Activated CD8-positive, alpha-beta T cell treated with anti-CD3 and anti-CD28 coated beads for 36 hours (primary cell): Measurements from ENCODE around the gene MICB. TPM values are rescaled to one million over a fixed set of nuclear protein-coding genes. Genes with fewer than 3 reads are reported as not detected.

Source experiments
- ATAC-seq: fragments of 200-7000 bp; cut with Tn5 transposase; one replicate; pipeline ENCODE4 v1.10.0; 2021; ENCODE audit warnings: mild to moderate bottlenecking, moderate library complexity
- CTCF ChIA-PET: fragments of 350-600 bp; sonication (Branson Sonifier 250); formaldehyde crosslinking; loops from one replicate; lab custom pipeline; 2021; ENCODE audit warnings: antibody characterized with exemption; lab: Charles Lee
- POLR2A ChIA-PET: fragments of 350-600 bp; sonication (Branson Sonifier 250); formaldehyde crosslinking; loops from one replicate; lab custom pipeline; 2021; ENCODE audit warnings: antibody characterized with exemption; lab: Charles Lee
- DNase-seq: peaks from one replicate; pipeline ENCODE4 v3.0.0-alpha.2; 2020
- H3K27ac Mint-ChIP-seq: one replicate; pipeline ENCODE4 v1.8.0; 2021; ENCODE audit warnings: mild to moderate bottlenecking, mixed read lengths
- H3K27me3 Mint-ChIP-seq: one replicate; pipeline ENCODE4 v1.8.0; 2021; ENCODE audit warnings: mixed read lengths
- H3K36me3 Mint-ChIP-seq: one replicate; pipeline ENCODE4 v1.8.0; 2021; ENCODE audit warnings: low read depth, mixed read lengths
- H3K4me1 Mint-ChIP-seq: one replicate; pipeline ENCODE4 v1.8.0; 2021; ENCODE audit warnings: low read depth, mixed read lengths
- H3K4me3 Mint-ChIP-seq: one replicate; pipeline ENCODE4 v1.8.0; 2021; ENCODE audit warnings: mild to moderate bottlenecking, moderate library complexity, mixed read lengths
- H3K9me3 Mint-ChIP-seq: one replicate; pipeline ENCODE4 v1.8.0; 2021; ENCODE audit warnings: mixed read lengths
- CTCF ChIP-seq: fragments of 200-600 bp; IDR thresholded peaks from one replicate; pipeline ENCODE4 v1.8.0; 2022; ENCODE audit warnings: antibody characterized with exemption, mild to moderate bottlenecking
- intact Hi-C: fragments of 100-400 bp; cut with micrococcal nuclease; formaldehyde crosslinking; loops from one replicate; pipeline ENCODE4 v1.10.0; 2022
- total RNA-seq, 2 experiments: library from RNA; stranded (reverse); gene quantifications; one replicate each; pipeline ENCODE4 v1.2.3, GENCODE V29; 2021

Gene MICB
- total RNA-seq, 2 experiments from 2014 or later, result 17.0 to 17.7 TPM

GRCh38 chr6:31532644-31533454 is 34.9 kb downstream of the MICB start:
- no peak overlapping the region for H3K4me3 Mint-ChIP-seq
- H3K4me1 Mint-ChIP-seq, result peaks cover 36% of the 10 kb centered on the region
- DNase-seq (no peak), ATAC-seq (no peak)
- intact Hi-C loops, result no loop called here
- no peak for TF ChIP-seq CTCF
- H3K27ac Mint-ChIP-seq, result peak overlapping the region; percentile 69
- H3K9me3 Mint-ChIP-seq, result no peaks in the 10 kb centered on the region
- ChIA-PET CTCF (interaction anchor here (1.0 to 56.2 kb wide), 3 partner anchors 9 to 59 kb away, joined by 3 to 2542 read pairs (median 7); partner anchors contain the start of genes DDX39B, LST1, LTB and NCR3), POLR2A (interaction anchor here (1.0 to 2.8 kb wide), 5 partner anchors 8 to 38 kb away, joined by 3 to 24 read pairs (median 4); partner anchors contain the start of gene DDX39B)
- H3K27me3 Mint-ChIP-seq, result no peaks in the 10 kb centered on the region
- H3K36me3 Mint-ChIP-seq, result peaks cover 71% of the 10 kb centered on the region

- H3K27ac Mint-ChIP-seq, result peak overlapping the region; percentile 57
- POLR2A ChIA-PET, result interaction anchor here (1.0 to 1.5 kb wide), 4 partner anchors 31 to 48 kb away, joined by 3 to 5 read pairs (median 4); partner anchors contain the start of gene MICB
- no peak for TF ChIP-seq CTCF
- ATAC-seq (no peak), DNase-seq (no peak)
- H3K4me1 Mint-ChIP-seq, result peaks cover 39% of the 10 kb centered on the region
- no peaks in the 10 kb centered on the region for H3K27me3 Mint-ChIP-seq
- peaks cover 74% of the 10 kb centered on the region for H3K36me3 Mint-ChIP-seq
- H3K4me3 Mint-ChIP-seq, result no peak overlapping the region
- CTCF ChIA-PET, result interaction anchor here (56.2 kb wide), 1 partner anchor 59 kb away, joined by 2542 read pairs; the partner anchor contains the start of genes LST1, LTB, NCR3 and TNF
- no peaks in the 10 kb centered on the region for H3K9me3 Mint-ChIP-seq
- intact Hi-C loops, result no loop called here
These were observed 35.5 kb downstream of the MICB start for GRCh38 chr6:31533455-31533841.

GRCh38 chr6:31534011-31534410 is 36.1 kb downstream of the MICB start:
- Mint-ChIP-seq H3K9me3 (no peaks in the 10 kb centered on the region), H3K36me3 (peaks cover 78% of the 10 kb centered on the region), H3K27ac (peak overlapping the region; percentile 5), H3K27me3 (no peaks in the 10 kb centered on the region), H3K4me1 (peaks cover 45% of the 10 kb centered on the region), H3K4me3 (no peak overlapping the region)
- ChIA-PET POLR2A (interaction anchor here (0.9 to 1.5 kb wide), 5 partner anchors 9 to 47 kb away, joined by 3 to 5 read pairs (median 4); partner anchors contain the start of gene MICB), CTCF (interaction anchor here (56.2 kb wide), 1 partner anchor 58 kb away, joined by 2542 read pairs; the partner anchor contains the start of genes LST1, LTB, NCR3 and TNF)
- DNase-seq, result no peak
- no peak for TF ChIP-seq CTCF
- ATAC-seq, result no peak
- intact Hi-C loops, result no loop called here

- CTCF ChIA-PET, result interaction anchor here (1.1 to 56.2 kb wide), 3 partner anchors 10 to 57 kb away, joined by 3 to 2542 read pairs (median 4); partner anchors contain the start of genes LST1, LTB, NCR3 and TNF
- no peaks in the 10 kb centered on the region for H3K9me3 Mint-ChIP-seq
- ATAC-seq (no peak), DNase-seq (no peak)
- intact Hi-C loops, result no loop called here
- H3K27ac Mint-ChIP-seq, result no peak overlapping the region
- no peaks in the 10 kb centered on the region for H3K27me3 Mint-ChIP-seq
- no peak overlapping the region for H3K4me3 Mint-ChIP-seq
- H3K36me3 Mint-ChIP-seq, result peaks cover 84% of the 10 kb centered on the region
- no peak for TF ChIP-seq CTCF
- peaks cover 51% of the 10 kb centered on the region for H3K4me1 Mint-ChIP-seq
- POLR2A ChIA-PET, result interaction anchor here (0.6 to 1.7 kb wide), 8 partner anchors 9 to 427 kb away, joined by 3 to 7 read pairs (median 4); partner anchors contain the start of gene MICB
These were observed 36.6 kb downstream of the MICB start for GRCh38 chr6:31534521-31535040.
